ENCODE measurements around the gene KCMF1. TPM values are rescaled to one million over a fixed set of nuclear protein-coding genes. Genes with fewer than 3 reads are reported as not detected.
"Not testable (repeated sequence)": the region's sequence is repeated elsewhere in the genome, so short reads cannot be mapped to it uniquely, and the experiment has no call there.

The KCMF1 gene
- polyA plus RNA-seq, 1 donor from 2014 or later: 43.3 TPM

DNA sequence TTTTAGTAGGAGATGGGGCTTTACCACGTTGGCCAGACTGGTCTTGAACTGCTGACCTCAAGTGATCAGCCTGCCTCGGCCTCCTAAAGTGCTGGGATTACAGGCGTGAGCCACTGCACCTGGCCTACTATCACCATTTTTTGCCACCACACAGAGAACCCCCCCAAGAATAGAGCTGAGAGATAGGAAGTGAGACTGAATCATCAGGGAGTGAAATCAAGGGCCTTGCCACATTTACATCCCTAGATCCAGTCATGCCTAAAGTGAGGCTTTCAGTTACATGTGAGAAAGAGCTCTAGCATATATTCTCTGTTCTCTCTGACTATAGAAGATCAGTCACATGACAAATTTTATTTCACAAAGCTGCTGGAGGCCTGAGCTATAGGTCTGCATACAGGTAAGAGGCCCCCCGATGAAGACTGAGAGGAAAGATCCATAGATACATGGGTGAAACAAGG, 28.0 kb upstream of the KCMF1 start:
- Histone ChIP-seq H3K36me3 (ENCODE audit: insufficient read depth, low read length) (no peaks in the 10 kb centered on the region), H3K4me2 (ENCODE audit: low read length) (no peak overlapping the region), H2AFZ (ENCODE audit: low read depth, low read length) (no peak overlapping the region), H3F3A (ENCODE audit: insufficient read depth, low read length, poor library complexity, severe bottlenecking) (no peaks in the 10 kb centered on the region), H3K4me3 (ENCODE audit: low read length) (no peak overlapping the region), H4K20me1 (ENCODE audit: insufficient read depth) (no peaks in the 10 kb centered on the region), H3K9me3 (ENCODE audit: low read length) (no peaks in the 10 kb centered on the region), H3K9ac (ENCODE audit: low read length) (no peak overlapping the region), H3K9me2 (ENCODE audit: insufficient read depth, low read length) (no peaks in the 10 kb centered on the region), H3K27ac (ENCODE audit: low read length) (no peak overlapping the region), H3K79me2 (replicated peaks; ENCODE audit: insufficient read depth, low read length) (no peaks in the 10 kb centered on the region), H3K27me3 (ENCODE audit: insufficient read depth, low read depth, low read length) (no peaks in the 10 kb centered on the region)
- TF ChIP-seq TAF1 (IDR thresholded peaks at IDR 0.05; ENCODE audit: low read depth) (no peak), MXI1 (conservative IDR thresholded peaks at IDR 0.05; ENCODE audit: poor library complexity, severe bottlenecking) (no peak), SMC3 (conservative IDR thresholded peaks at IDR 0.05; ENCODE audit: poor library complexity) (no peak), EP300 (conservative IDR thresholded peaks at IDR 0.05; ENCODE audit: poor library complexity, severe bottlenecking) (no peak), EZH2 (IDR thresholded peaks at IDR 0.05; ENCODE audit: borderline replicate concordance, insufficient read depth, low read length, poor library complexity, severe bottlenecking) (no peak), RAD21 (conservative IDR thresholded peaks at IDR 0.05) (no peak), POLR2AphosphoS5 (IDR thresholded peaks at IDR 0.05) (no peak)
- TF ChIP-seq, protein P1, sequence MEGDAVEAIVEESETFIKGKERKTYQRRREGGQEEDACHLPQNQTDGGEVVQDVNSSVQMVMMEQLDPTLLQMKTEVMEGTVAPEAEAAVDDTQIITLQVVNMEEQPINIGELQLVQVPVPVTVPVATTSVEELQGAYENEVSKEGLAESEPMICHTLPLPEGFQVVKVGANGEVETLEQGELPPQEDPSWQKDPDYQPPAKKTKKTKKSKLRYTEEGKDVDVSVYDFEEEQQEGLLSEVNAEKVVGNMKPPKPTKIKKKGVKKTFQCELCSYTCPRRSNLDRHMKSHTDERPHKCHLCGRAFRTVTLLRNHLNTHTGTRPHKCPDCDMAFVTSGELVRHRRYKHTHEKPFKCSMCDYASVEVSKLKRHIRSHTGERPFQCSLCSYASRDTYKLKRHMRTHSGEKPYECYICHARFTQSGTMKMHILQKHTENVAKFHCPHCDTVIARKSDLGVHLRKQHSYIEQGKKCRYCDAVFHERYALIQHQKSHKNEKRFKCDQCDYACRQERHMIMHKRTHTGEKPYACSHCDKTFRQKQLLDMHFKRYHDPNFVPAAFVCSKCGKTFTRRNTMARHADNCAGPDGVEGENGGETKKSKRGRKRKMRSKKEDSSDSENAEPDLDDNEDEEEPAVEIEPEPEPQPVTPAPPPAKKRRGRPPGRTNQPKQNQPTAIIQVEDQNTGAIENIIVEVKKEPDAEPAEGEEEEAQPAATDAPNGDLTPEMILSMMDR (IDR thresholded peaks at IDR 0.05; ENCODE audit: poor library complexity, severe bottlenecking): no peak
- TF ChIP-seq, protein P2, sequence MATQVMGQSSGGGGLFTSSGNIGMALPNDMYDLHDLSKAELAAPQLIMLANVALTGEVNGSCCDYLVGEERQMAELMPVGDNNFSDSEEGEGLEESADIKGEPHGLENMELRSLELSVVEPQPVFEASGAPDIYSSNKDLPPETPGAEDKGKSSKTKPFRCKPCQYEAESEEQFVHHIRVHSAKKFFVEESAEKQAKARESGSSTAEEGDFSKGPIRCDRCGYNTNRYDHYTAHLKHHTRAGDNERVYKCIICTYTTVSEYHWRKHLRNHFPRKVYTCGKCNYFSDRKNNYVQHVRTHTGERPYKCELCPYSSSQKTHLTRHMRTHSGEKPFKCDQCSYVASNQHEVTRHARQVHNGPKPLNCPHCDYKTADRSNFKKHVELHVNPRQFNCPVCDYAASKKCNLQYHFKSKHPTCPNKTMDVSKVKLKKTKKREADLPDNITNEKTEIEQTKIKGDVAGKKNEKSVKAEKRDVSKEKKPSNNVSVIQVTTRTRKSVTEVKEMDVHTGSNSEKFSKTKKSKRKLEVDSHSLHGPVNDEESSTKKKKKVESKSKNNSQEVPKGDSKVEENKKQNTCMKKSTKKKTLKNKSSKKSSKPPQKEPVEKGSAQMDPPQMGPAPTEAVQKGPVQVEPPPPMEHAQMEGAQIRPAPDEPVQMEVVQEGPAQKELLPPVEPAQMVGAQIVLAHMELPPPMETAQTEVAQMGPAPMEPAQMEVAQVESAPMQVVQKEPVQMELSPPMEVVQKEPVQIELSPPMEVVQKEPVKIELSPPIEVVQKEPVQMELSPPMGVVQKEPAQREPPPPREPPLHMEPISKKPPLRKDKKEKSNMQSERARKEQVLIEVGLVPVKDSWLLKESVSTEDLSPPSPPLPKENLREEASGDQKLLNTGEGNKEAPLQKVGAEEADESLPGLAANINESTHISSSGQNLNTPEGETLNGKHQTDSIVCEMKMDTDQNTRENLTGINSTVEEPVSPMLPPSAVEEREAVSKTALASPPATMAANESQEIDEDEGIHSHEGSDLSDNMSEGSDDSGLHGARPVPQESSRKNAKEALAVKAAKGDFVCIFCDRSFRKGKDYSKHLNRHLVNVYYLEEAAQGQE (IDR thresholded peaks at IDR 0.05; ENCODE audit: borderline replicate concordance): no peak

DNA sequence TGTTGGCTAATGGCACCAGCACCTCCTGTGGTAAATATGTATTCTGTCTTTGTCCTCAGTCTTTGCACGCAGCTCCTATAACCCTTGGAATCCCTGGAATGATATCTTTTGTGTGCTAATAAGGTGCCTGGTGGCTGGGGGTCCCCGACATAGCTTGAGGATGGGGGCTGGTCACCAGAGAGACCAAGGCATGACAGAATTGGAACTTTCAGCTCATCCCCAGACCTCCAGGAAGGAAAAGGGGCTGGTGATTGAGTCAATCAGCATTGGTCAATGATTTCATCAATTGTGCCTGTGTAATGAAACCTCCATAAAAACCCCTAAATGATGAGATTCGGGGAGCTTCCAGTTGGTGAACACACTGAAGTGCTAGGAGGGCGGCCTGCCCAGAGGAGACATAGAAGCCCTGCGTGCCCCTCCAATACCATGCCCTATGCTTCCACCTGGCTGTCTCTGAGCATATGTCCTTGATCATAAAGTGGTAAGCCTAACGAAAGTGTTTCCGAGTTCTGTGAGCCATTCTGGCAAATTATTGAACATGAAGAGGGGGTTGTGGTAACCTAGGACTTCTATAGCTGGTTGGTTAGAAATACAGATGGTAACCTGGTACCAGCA, 26.6 kb upstream of the KCMF1 start:
- Histone ChIP-seq H3K4me3 (ENCODE audit: low read length) (no peak overlapping the region), H3K9me2 (ENCODE audit: insufficient read depth, low read length) (no peaks in the 10 kb centered on the region), H3K27ac (ENCODE audit: low read length) (no peak overlapping the region), H3F3A (ENCODE audit: insufficient read depth, low read length, poor library complexity, severe bottlenecking) (no peaks in the 10 kb centered on the region), H3K79me2 (replicated peaks; ENCODE audit: insufficient read depth, low read length) (no peaks in the 10 kb centered on the region), H3K4me2 (ENCODE audit: low read length) (no peak overlapping the region), H3K27me3 (ENCODE audit: insufficient read depth, low read depth, low read length) (no peaks in the 10 kb centered on the region), H2AFZ (ENCODE audit: low read depth, low read length) (no peak overlapping the region), H4K20me1 (ENCODE audit: insufficient read depth) (no peaks in the 10 kb centered on the region), H3K9ac (ENCODE audit: low read length) (no peak overlapping the region), H3K9me3 (ENCODE audit: low read length) (no peaks in the 10 kb centered on the region), H3K36me3 (ENCODE audit: insufficient read depth, low read length) (no peaks in the 10 kb centered on the region)
- no peak for TF ChIP-seq POLR2AphosphoS5 (IDR thresholded peaks at IDR 0.05)
- TF ChIP-seq RAD21 (conservative IDR thresholded peaks at IDR 0.05): no peak
- no peak for TF ChIP-seq EZH2 (IDR thresholded peaks at IDR 0.05; ENCODE audit: borderline replicate concordance, insufficient read depth, low read length, poor library complexity, severe bottlenecking)
- TF ChIP-seq, protein P1 (IDR thresholded peaks at IDR 0.05; ENCODE audit: poor library complexity, severe bottlenecking): no peak
- TF ChIP-seq, protein P2 (IDR thresholded peaks at IDR 0.05; ENCODE audit: borderline replicate concordance): no peak
- TF ChIP-seq EP300 (conservative IDR thresholded peaks at IDR 0.05; ENCODE audit: poor library complexity, severe bottlenecking): no peak
- TF ChIP-seq SMC3 (conservative IDR thresholded peaks at IDR 0.05; ENCODE audit: poor library complexity): no peak
- no peak for TF ChIP-seq MXI1 (conservative IDR thresholded peaks at IDR 0.05; ENCODE audit: poor library complexity, severe bottlenecking)
- no peak for TF ChIP-seq TAF1 (IDR thresholded peaks at IDR 0.05; ENCODE audit: low read depth)

DNA sequence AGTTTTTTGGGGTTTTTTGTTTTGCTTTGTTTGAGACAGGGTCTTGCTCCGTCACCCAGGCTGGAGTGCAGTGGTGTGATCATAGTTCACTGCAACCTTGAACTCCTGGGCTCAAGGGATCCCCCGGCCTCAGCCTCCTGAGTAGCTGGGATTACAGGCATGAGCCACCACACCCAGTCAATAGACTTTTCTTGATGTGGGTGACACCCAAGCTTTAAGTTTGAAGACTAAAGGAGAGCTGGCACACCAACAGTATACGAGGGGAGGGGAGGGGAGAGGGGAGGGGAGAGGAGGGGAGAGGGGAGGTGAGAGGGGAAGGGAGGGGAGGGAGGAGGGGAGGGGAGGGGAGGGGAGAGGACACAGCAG, 25.1 kb upstream of the KCMF1 start:
- not testable (repeated sequence) for H3K27ac ChIP-seq (ENCODE audit: low read length); H3K9me2 ChIP-seq (ENCODE audit: insufficient read depth, low read length); H3K79me2 ChIP-seq (replicated peaks; ENCODE audit: insufficient read depth, low read length); H3K4me2 ChIP-seq (ENCODE audit: low read length); H3K9ac ChIP-seq (ENCODE audit: low read length); H3K4me3 ChIP-seq (ENCODE audit: low read length); H2AFZ ChIP-seq (ENCODE audit: low read depth, low read length); H3F3A ChIP-seq (ENCODE audit: insufficient read depth, low read length, poor library complexity, severe bottlenecking); H4K20me1 ChIP-seq (ENCODE audit: insufficient read depth); H3K9me3 ChIP-seq (ENCODE audit: low read length); H3K36me3 ChIP-seq (ENCODE audit: insufficient read depth, low read length); H3K27me3 ChIP-seq (ENCODE audit: insufficient read depth, low read depth, low read length)

Data from neural cell (in vitro differentiated cells).